SK-N-SH (cell line): ENCODE data around the gene TFF3.

Source experiments
- CHD2 ChIP-seq: fragments of 150-350 bp; IDR thresholded peaks from 2 replicates; pipeline ENCODE4 v1.6.1; 2018; ENCODE audit warnings: low read length; ENCODE audit not compliant: partially characterized antibody
- EZH2phosphoT487 ChIP-seq: fragments of 200-600 bp; sonication (generic); IDR thresholded peaks from 2 replicates; pipeline ENCODE4 v1.6.1; 2017; ENCODE audit warnings: low read depth, mixed run types, mild to moderate bottlenecking, antibody characterized with exemption, moderate library complexity, borderline replicate concordance
- FOXJ3 ChIP-seq: sonication (generic); formaldehyde crosslinking; IDR thresholded peaks from 2 replicates; pipeline ENCODE4 v1.5.1; 2020; ENCODE audit warnings: mild to moderate bottlenecking, missing genetic modification reagents
- FOXM1 ChIP-seq: IDR thresholded peaks from 2 replicates; pipeline ENCODE4 v1.4.0; 2012; ENCODE audit warnings: low read depth, mild to moderate bottlenecking
- GABPA ChIP-seq: IDR thresholded peaks from 2 replicates; pipeline ENCODE4 v1.4.0; 2012; ENCODE audit warnings: low read depth, mild to moderate bottlenecking
- JUND ChIP-seq: IDR thresholded peaks from 2 replicates; pipeline ENCODE4 v1.4.0; 2012
- NFIC ChIP-seq: IDR thresholded peaks from 2 replicates; pipeline ENCODE4 v1.4.0; 2012; ENCODE audit warnings: borderline replicate concordance
- RFX5 ChIP-seq: IDR thresholded peaks from 2 replicates; pipeline ENCODE4 v1.6.1; 2012; ENCODE audit warnings: mild to moderate bottlenecking, improper control_type of control experiment, low read length
- SMC3 ChIP-seq: IDR thresholded peaks from 2 replicates; pipeline ENCODE4 v1.6.1; 2012; ENCODE audit warnings: low read depth, low read length, improper control_type of control experiment
- TF ChIP-seq, protein P1 (sequence below): fragments of 200-600 bp; sonication (generic); IDR thresholded peaks from 2 replicates; pipeline ENCODE4 v1.6.1; 2017; ENCODE audit warnings: antibody characterized with exemption, mild to moderate bottlenecking, moderate library complexity
- TF ChIP-seq, protein P2 (sequence below): IDR thresholded peaks from 2 replicates; pipeline ENCODE4; 2012
- TF ChIP-seq, protein P3 (sequence below): IDR thresholded peaks from 2 replicates; pipeline ENCODE4 v1.6.1; 2012; ENCODE audit warnings: mild to moderate bottlenecking, low read depth, low read length, moderate library complexity

DNA sequence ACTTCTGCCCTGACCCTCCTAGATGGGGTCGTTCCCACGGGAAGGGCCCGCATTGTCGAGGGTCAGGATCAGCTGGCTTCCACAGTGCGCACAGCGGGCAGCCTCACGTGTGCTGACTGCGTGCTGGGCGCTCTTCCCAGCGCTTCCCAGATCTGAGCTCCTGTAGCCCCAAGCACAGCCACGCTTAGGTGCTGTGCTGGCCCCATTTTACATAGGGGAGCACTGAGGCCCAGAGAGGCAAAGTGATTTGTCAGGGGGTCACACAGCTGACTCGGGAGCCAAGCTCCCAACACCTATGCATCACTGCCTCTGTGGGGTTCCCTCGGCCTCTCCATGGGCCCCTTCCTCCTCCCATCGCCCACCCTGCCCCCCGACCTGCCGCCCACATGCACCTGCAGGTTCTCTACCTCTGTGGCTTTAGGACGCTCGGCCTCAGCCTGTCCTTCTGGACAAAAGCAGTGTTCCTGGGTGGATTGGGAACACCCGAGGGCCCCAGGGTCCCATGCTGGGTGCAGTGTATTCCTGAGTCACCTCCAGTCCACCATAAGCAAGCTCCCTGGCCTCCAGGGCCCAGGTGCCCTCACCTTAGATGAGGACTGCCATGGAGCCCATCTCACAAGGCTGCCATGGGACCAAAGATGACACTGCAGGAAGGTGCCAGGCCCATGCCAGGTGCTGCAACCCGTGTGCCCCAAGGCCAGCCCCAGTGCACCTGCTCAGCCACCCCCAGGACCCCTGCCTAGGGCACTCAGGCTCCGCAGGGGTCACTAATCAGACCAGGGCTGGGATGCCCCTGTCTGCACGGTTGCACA lies 23.3 kb downstream of the TFF3 start:
- TF ChIP-seq, protein P1, sequence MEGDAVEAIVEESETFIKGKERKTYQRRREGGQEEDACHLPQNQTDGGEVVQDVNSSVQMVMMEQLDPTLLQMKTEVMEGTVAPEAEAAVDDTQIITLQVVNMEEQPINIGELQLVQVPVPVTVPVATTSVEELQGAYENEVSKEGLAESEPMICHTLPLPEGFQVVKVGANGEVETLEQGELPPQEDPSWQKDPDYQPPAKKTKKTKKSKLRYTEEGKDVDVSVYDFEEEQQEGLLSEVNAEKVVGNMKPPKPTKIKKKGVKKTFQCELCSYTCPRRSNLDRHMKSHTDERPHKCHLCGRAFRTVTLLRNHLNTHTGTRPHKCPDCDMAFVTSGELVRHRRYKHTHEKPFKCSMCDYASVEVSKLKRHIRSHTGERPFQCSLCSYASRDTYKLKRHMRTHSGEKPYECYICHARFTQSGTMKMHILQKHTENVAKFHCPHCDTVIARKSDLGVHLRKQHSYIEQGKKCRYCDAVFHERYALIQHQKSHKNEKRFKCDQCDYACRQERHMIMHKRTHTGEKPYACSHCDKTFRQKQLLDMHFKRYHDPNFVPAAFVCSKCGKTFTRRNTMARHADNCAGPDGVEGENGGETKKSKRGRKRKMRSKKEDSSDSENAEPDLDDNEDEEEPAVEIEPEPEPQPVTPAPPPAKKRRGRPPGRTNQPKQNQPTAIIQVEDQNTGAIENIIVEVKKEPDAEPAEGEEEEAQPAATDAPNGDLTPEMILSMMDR = no peak
- no peak for TF ChIP-seq CHD2
- TF ChIP-seq, protein P2, sequence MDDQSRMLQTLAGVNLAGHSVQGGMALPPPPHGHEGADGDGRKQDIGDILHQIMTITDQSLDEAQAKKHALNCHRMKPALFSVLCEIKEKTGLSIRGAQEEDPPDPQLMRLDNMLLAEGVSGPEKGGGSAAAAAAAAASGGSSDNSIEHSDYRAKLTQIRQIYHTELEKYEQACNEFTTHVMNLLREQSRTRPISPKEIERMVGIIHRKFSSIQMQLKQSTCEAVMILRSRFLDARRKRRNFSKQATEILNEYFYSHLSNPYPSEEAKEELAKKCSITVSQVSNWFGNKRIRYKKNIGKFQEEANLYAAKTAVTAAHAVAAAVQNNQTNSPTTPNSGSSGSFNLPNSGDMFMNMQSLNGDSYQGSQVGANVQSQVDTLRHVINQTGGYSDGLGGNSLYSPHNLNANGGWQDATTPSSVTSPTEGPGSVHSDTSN = no peak
- no peak for TF ChIP-seq RFX5
- no peak for TF ChIP-seq JUND
- no peak for TF ChIP-seq FOXM1
- TF ChIP-seq EZH2phosphoT487 = no peak
- no peak for TF ChIP-seq SMC3
- TF ChIP-seq, protein P3, sequence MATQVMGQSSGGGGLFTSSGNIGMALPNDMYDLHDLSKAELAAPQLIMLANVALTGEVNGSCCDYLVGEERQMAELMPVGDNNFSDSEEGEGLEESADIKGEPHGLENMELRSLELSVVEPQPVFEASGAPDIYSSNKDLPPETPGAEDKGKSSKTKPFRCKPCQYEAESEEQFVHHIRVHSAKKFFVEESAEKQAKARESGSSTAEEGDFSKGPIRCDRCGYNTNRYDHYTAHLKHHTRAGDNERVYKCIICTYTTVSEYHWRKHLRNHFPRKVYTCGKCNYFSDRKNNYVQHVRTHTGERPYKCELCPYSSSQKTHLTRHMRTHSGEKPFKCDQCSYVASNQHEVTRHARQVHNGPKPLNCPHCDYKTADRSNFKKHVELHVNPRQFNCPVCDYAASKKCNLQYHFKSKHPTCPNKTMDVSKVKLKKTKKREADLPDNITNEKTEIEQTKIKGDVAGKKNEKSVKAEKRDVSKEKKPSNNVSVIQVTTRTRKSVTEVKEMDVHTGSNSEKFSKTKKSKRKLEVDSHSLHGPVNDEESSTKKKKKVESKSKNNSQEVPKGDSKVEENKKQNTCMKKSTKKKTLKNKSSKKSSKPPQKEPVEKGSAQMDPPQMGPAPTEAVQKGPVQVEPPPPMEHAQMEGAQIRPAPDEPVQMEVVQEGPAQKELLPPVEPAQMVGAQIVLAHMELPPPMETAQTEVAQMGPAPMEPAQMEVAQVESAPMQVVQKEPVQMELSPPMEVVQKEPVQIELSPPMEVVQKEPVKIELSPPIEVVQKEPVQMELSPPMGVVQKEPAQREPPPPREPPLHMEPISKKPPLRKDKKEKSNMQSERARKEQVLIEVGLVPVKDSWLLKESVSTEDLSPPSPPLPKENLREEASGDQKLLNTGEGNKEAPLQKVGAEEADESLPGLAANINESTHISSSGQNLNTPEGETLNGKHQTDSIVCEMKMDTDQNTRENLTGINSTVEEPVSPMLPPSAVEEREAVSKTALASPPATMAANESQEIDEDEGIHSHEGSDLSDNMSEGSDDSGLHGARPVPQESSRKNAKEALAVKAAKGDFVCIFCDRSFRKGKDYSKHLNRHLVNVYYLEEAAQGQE = no peak
- TF ChIP-seq NFIC = no peak
- no peak for TF ChIP-seq FOXJ3
- TF ChIP-seq GABPA = no peak
